ENCODE measurements around the gene MBD1. TPM values are rescaled to one million over a fixed set of nuclear protein-coding genes. Genes with fewer than 3 reads are reported as not detected.
"Not testable (repeated sequence)": the region's sequence is repeated elsewhere in the genome, so short reads cannot be mapped to it uniquely, and the experiment has no call there.

MBD1 gene
- total RNA-seq, 1 experiment from 2014 or later = 43.5 TPM

DNA sequence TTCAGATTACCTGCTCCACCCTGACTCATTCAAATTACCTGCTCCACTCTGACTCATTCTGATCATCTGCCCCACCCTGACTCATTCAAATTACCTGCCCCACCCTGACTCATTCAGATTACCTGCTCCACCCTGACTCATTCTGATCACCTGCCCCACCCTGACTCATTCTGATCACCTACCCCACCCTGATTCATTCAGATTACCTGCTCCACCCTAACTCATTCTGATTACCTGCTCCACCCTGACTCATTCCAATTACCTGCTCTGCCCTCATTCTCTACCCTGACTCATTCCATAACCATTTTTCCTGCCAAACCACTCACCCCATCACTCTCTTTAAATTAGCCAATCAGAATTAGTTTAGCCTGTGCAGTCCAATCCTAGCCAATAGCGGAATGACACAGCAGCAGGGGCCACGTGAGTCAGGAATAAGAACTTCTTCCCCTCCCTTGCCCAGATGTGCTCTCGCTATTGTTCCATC is 41.2 kb downstream of the MBD1 start:
- TF ChIP-seq, protein P1, sequence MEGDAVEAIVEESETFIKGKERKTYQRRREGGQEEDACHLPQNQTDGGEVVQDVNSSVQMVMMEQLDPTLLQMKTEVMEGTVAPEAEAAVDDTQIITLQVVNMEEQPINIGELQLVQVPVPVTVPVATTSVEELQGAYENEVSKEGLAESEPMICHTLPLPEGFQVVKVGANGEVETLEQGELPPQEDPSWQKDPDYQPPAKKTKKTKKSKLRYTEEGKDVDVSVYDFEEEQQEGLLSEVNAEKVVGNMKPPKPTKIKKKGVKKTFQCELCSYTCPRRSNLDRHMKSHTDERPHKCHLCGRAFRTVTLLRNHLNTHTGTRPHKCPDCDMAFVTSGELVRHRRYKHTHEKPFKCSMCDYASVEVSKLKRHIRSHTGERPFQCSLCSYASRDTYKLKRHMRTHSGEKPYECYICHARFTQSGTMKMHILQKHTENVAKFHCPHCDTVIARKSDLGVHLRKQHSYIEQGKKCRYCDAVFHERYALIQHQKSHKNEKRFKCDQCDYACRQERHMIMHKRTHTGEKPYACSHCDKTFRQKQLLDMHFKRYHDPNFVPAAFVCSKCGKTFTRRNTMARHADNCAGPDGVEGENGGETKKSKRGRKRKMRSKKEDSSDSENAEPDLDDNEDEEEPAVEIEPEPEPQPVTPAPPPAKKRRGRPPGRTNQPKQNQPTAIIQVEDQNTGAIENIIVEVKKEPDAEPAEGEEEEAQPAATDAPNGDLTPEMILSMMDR (conservative IDR thresholded peaks at IDR 0.05) = no peak
- TF ChIP-seq EZH2 (IDR thresholded peaks at IDR 0.05; ENCODE audit: low read depth) = no peak
- DNase-seq = peak; percentile 6 to 75
- Histone ChIP-seq H3K4me2 (no peak overlapping the region), H3K36me3 (ENCODE audit: low read depth) (no peaks in the 10 kb centered on the region), H2AFZ (no peak overlapping the region), H3K79me2 (ENCODE audit: low read depth) (no peaks in the 10 kb centered on the region), H3F3A (ENCODE audit: insufficient read depth, low read depth) (peaks cover 23% of the 10 kb centered on the region), H4K20me1 (ENCODE audit: insufficient read depth) (no peaks in the 10 kb centered on the region), H3K9me3 (ENCODE audit: insufficient read depth, low read depth) (peaks cover 8% of the 10 kb centered on the region; the same call in 1 of the 2 replicates), H3K9me2 (ENCODE audit: insufficient read depth) (no peaks in the 10 kb centered on the region), H3K27ac (peak overlapping the region; percentile 84), H3K4me1 (replicated peaks; ENCODE audit: insufficient read depth) (no peaks in the 10 kb centered on the region), H3K4me3 (no peak overlapping the region), H3K27me3 (ENCODE audit: insufficient read depth, low read depth) (no peaks in the 10 kb centered on the region)
- POLR2A ChIA-PET (ENCODE audit: unreplicated experiment) = no interaction called here
- CTCF ChIA-PET = no interaction called here
- intact Hi-C loops (cut with micrococcal nuclease; ENCODE audit: unreplicated experiment) = no loop called here
- no TSS peak for BruUV-seq (replicated peaks)

DNA sequence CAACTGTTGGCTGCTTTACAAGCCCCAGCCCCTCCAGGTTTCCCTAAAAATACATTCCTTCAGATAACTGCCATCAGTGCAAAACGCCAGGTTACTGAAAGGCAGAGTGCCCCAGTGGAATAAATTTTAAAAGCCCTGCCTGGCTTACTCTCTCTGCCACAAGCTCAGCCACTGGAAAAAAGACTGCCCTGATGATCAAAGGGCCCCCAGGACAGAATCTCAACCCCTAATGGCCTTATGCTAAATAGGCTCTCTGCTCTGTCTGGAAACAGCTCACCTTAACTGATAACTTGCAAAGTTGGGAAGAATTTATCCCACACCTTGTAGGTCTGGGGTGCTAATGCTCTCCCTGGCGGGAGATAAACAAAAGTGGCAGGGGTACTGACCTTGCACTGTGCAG is 48.9 kb downstream of the MBD1 start:
- no peaks in the 10 kb centered on the region for H3K9me2 ChIP-seq (ENCODE audit: insufficient read depth)
- POLR2A ChIA-PET (ENCODE audit: unreplicated experiment) = no interaction called here

DNA sequence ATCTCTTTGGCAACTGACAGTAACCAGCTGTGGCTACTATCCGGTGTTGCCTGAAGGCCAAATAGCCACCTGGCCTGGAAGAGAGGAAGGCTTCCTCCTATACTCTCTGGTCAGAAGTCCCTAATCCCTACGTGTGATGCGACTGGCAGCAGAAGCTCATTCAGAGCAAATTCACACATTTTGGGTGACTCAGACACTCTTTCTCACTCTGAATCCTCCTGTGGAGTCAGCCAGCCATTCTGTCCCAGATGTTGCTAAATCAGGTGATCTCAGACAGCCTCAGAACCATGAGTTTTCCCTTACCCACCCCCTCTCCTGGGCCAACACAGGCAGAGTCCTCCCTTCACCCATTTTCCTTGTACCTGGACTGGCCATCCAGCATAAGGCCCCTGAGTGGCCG is 49.7 kb downstream of the MBD1 start:
- no peak overlapping the region for H2AFZ ChIP-seq
- ChIA-PET POLR2A (ENCODE audit: unreplicated experiment) (interaction anchor here (0.6 kb wide), 1 partner anchor 279 kb away, joined by 4 read pairs; no protein-coding TSS in a partner anchor), CTCF (no interaction called here)
- no peaks in the 10 kb centered on the region for H3K36me3 ChIP-seq (ENCODE audit: low read depth)
- no peaks in the 10 kb centered on the region for H4K20me1 ChIP-seq (ENCODE audit: insufficient read depth)
- no peak overlapping the region for H3K4me2 ChIP-seq
- H3K27ac ChIP-seq = no peak overlapping the region
- no peaks in the 10 kb centered on the region for H3K79me2 ChIP-seq (ENCODE audit: low read depth)
- no TSS peak for BruUV-seq (replicated peaks)
- H3K4me3 ChIP-seq = no peak overlapping the region
- TF ChIP-seq, protein P1 (conservative IDR thresholded peaks at IDR 0.05) = no peak
- no peak for TF ChIP-seq EZH2 (IDR thresholded peaks at IDR 0.05; ENCODE audit: low read depth)
- intact Hi-C loops (cut with micrococcal nuclease; ENCODE audit: unreplicated experiment) = no loop called here
- H3K4me1 ChIP-seq (replicated peaks; ENCODE audit: insufficient read depth) = no peaks in the 10 kb centered on the region
- no peaks in the 10 kb centered on the region for H3F3A ChIP-seq (ENCODE audit: insufficient read depth, low read depth)
- H3K27me3 ChIP-seq (ENCODE audit: insufficient read depth, low read depth) = no peaks in the 10 kb centered on the region
- H3K9me3 ChIP-seq (ENCODE audit: insufficient read depth, low read depth) = no peaks in the 10 kb centered on the region
- DNase-seq = no peak
- no peaks in the 10 kb centered on the region for H3K9me2 ChIP-seq (ENCODE audit: insufficient read depth)

More for the DNA sequence above, 48.9 kb downstream of the MBD1 start:
- intact Hi-C loops (cut with micrococcal nuclease; ENCODE audit: unreplicated experiment) = no loop called here
- Histone ChIP-seq H3F3A (ENCODE audit: insufficient read depth, low read depth) (no peaks in the 10 kb centered on the region), H3K27ac (no peak overlapping the region), H3K36me3 (ENCODE audit: low read depth) (no peaks in the 10 kb centered on the region), H2AFZ (no peak overlapping the region), H4K20me1 (ENCODE audit: insufficient read depth) (no peaks in the 10 kb centered on the region), H3K4me3 (no peak overlapping the region), H3K4me2 (no peak overlapping the region), H3K79me2 (ENCODE audit: low read depth) (no peaks in the 10 kb centered on the region), H3K9me3 (ENCODE audit: insufficient read depth, low read depth) (no peaks in the 10 kb centered on the region), H3K4me1 (replicated peaks; ENCODE audit: insufficient read depth) (no peaks in the 10 kb centered on the region), H3K27me3 (ENCODE audit: insufficient read depth, low read depth) (no peaks in the 10 kb centered on the region)
- CTCF ChIA-PET = no interaction called here
- DNase-seq = no peak
- TF ChIP-seq, protein P1 (conservative IDR thresholded peaks at IDR 0.05) = no peak
- no peak for TF ChIP-seq EZH2 (IDR thresholded peaks at IDR 0.05; ENCODE audit: low read depth)
- BruUV-seq (replicated peaks) = no TSS peak

DNA sequence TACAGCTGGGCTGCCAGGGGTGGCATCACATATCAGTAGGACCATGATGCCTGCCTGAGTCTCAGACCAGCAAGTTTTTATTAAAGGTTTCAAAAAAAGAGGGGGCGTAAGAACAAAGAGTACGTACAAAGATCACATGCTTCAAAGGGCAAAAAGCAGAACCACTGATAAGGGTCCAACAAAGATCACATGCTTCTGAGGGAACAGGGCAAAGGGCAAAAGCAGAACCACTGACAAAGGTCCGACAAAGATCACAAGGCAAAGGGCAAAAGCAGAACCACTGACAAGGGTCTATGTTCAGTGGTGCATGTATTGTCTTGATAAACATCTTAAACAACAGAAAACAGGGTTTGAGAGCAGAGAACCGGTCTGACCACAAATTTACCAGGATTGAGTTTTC is 61.1 kb downstream of the MBD1 start:
- H3K4me2 ChIP-seq; H3K79me2 ChIP-seq (ENCODE audit: low read depth); CTCF ChIA-PET; DNase-seq; POLR2A ChIA-PET (ENCODE audit: unreplicated experiment); H2AFZ ChIP-seq; H3K9me3 ChIP-seq (ENCODE audit: insufficient read depth, low read depth); BruUV-seq (replicated peaks); intact Hi-C loops (cut with micrococcal nuclease; ENCODE audit: unreplicated experiment); H3K27me3 ChIP-seq (ENCODE audit: insufficient read depth, low read depth); H3K4me1 ChIP-seq (replicated peaks; ENCODE audit: insufficient read depth); H3F3A ChIP-seq (ENCODE audit: insufficient read depth, low read depth); H3K36me3 ChIP-seq (ENCODE audit: low read depth); H4K20me1 ChIP-seq (ENCODE audit: insufficient read depth); H3K4me3 ChIP-seq; H3K27ac ChIP-seq; H3K9me2 ChIP-seq (ENCODE audit: insufficient read depth): not testable (repeated sequence)
